ENCODE data around the gene ENTPD6. TPM values are rescaled to one million over a fixed set of nuclear protein-coding genes. Genes with fewer than 3 reads are reported as not detected.

The ENTPD6 gene
- total RNA-seq, 1 experiment from 2014 or later, result 89.6 TPM

DNA sequence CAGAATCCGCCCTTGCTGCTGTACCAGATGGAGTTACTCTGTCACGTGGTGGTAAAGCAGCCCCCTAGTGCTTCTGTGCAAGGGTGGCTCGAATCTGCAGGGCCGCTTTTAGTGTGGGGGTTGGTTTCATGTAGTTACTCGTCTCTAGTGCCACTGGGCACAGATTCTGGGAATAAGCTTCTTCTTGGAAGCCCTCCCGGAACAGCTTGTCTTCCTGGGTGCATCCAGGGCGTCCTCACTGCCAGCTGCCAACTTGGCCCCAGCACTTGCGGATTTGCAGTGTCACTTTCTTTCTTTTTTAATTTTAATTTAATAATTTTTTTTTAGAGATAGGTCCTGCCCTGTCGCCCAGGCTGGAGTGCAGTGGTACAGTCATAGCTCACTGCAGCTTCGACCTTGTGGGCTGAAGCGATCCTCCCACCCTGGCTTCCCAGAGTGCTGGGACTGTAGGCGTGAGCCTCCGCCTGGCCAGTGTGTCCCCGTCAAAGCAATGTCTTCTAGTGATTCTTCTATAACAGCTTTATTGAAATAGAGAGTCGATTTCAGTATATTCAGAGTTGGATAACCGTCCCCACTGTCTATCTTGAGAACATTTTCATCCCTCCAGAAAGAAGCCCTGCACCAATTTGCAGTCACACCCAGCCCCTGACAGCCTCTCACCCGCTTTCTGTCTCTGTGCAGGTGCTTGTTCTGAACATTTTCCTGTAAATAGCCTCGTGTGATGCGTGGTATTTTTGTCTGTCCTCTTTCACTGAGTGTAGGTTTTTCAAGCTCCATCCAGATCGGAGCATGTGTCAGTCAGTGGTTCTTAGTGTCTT lies 78.2 kb downstream of the ENTPD6 start:
- DNase-seq (ENCODE audit: extremely low read depth, low read depth), result no peak

GRCh38 chr20:25274481-25274880 lies 79.0 kb downstream of the ENTPD6 start:
- DNase-seq (ENCODE audit: extremely low read depth, low read depth), result no peak

DNA sequence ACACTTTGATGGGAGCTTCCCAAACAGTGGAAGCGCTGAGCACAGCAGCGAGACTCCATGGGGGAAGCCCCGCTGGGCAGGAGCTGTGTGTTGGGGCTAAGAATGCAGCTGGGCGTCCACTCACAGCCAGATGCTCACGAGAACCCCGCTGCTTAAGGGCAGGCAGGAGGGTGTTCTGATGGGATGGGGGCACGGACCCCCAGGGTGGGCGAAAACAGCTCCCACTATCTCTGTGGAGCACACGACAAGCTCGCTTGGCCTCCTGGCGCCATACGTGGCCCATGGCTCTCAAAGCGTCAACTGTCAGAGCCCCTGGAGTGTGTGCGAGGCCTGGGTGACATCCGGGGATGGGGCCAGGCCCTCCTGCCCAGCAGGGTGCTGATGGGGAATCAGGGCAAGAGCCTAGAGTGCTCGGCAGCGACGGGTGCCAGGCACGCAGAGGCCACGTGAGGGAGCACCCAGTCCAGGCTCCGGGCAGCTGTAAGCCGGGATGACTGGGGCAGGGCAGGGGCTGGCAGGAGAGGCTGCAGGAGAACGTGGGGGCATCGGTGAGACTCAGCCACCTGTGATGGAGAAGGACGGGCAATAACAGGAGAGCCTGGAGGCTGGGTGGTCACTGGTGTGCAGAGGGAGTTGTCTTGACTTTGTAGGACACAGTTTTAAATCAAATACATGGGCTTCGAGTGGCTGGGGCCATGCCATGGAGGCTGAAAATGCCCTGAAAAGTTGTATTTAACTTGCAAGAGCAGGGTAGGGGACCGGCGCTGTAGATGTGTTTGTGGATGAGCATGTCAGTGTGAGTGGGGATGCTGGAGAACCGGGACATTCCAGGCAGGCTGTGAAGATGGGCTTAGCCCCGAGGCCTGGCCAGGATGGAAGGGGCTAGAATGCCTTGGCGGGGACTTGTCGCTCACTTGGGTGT lies 79.6 kb downstream of the ENTPD6 start:
- no peak for DNase-seq (ENCODE audit: extremely low read depth, low read depth)

DNA sequence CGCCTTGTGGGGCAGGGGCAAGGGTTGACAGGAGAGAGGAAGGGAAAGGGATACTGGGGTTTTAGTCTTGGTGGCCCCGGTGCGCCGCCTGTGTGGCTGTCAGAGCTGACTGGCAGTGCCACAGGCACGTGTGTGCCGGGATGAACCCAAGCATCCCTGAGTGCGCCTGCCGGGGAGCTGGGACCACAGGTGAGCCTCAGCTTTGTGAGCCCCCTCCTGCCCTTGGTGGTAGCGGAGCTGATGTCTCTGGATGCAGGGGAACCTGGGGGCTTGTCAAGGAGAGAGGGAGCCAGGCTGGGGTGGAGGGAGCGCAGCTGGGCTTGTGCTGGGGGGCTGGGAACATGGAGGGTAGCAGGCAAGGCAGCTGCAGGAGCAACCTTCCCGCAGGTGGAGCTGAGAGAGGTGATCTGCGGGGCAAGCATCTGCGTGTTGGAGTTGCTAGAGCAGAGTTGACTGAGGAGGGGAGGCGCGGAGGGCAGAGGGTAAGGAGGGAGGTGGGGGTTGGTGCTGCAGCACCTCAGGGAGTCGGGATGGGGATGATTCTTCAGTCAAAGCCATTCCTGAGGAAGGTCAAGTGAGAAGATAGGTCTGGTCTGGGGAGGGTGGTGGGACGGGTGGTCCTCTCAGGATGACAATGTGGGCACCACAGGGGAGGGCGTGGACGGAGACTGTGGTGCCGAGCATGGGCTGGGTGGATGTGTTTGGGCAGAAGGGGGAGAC lies 80.5 kb downstream of the ENTPD6 start:
- DNase-seq (ENCODE audit: extremely low read depth, low read depth), result no peak

Small RNA genes lying within 50 kb of the gene (small RNA-seq; reads per million reads assigned to genes)
- gene AL035252.4, result 0 reads per million in 2 experiments
- gene AL121772.2, result 0 reads per million in 2 experiments
- 0 reads per million in 2 experiments for gene RF00019

Other genes with a start within 250 kb of the ENTPD6 start
- not detected in 2 replicates for gene CST7, start 246.4 kb upstream of the ENTPD6 start, total RNA-seq (2014; rRNA removed; shearing (Covaris generic))
- gene APMAP, start 203.0 kb upstream of the ENTPD6 start, total RNA-seq (2014; rRNA removed; shearing (Covaris generic)), result 98.9 and 121 TPM in 2 replicates
- 1.4 and 2.8 TPM in 2 replicates for gene ACSS1, start 137.6 kb upstream of the ENTPD6 start, total RNA-seq (2014; rRNA removed; shearing (Covaris generic))
- not detected in 2 replicates for gene VSX1, start 113.6 kb upstream of the ENTPD6 start, total RNA-seq (2014; rRNA removed; shearing (Covaris generic))
- 422 and 453 TPM in 2 replicates for gene PYGB, start 52.4 kb downstream of the ENTPD6 start, total RNA-seq (2014; rRNA removed; shearing (Covaris generic))
- gene ABHD12, start 195.1 kb downstream of the ENTPD6 start, total RNA-seq (2014; rRNA removed; shearing (Covaris generic)), result 25.9 and 33.6 TPM in 2 replicates
- gene GINS1, start 212.0 kb downstream of the ENTPD6 start, total RNA-seq (2014; rRNA removed; shearing (Covaris generic)), result 19.0 and 22.1 TPM in 2 replicates

Measured in NCI-H460 (cell line).